Right renal cortex interstitium (tissue), 3 donors: Measurements from ENCODE around the gene KCNK16. TPM values are rescaled to one million over a fixed set of nuclear protein-coding genes. Genes with fewer than 3 reads are reported as not detected.
A peak's percentile ranks its signal among the peaks of the same experiment; 100 is the strongest.

ENCODE experiments used
- DNase-seq, 3 donors: peaks; one replicate each; pipeline ENCODE4 v3.0.0-alpha.2; 2013; ENCODE audit warnings: low read depth in 3 of 3, low spot score in 2 of 3
- polyA plus RNA-seq, 3 donors: library from polyadenylated mRNA; unstranded; fragments of 120-200 nt; gene quantifications; one replicate each; pipeline ENCODE4 v1.2.1, GENCODE V29; 2013; ENCODE audit not compliant: insufficient read length in 3 of 3

The KCNK16 gene
- not detected for polyA plus RNA-seq

- DNase-seq = no peak
Observed at GRCh38 chr6:39322306-39322850, at the start of gene KCNK16. Gene KCNK16 (minus strand): TSS chr6:39322702. CDS start chr6:39322540, 162 bp downstream.

GRCh38 chr6:39370390-39370789, 47.9 kb upstream of the KCNK16 start:
- no peak for DNase-seq

- DNase-seq = no peak
Observed at GRCh38 chr6:39369987-39370386, 47.5 kb upstream of the KCNK16 start.

- no peak for DNase-seq
Observed at GRCh38 chr6:39367700-39368099, 45.2 kb upstream of the KCNK16 start.

- no peak for DNase-seq
Observed at GRCh38 chr6:39366931-39367618, 44.6 kb upstream of the KCNK16 start.

- DNase-seq = no peak
Observed at GRCh38 chr6:39365281-39366074, 43.0 kb upstream of the KCNK16 start.

GRCh38 chr6:39363280-39363679, 40.8 kb upstream of the KCNK16 start:
- no peak for DNase-seq

- DNase-seq = no peak
Observed at GRCh38 chr6:39362487-39362865, 40.0 kb upstream of the KCNK16 start.

GRCh38 chr6:39361657-39362486, 39.4 kb upstream of the KCNK16 start:
- DNase-seq = no peak

GRCh38 chr6:39360378-39360777, 37.9 kb upstream of the KCNK16 start:
- DNase-seq = no peak

- no peak for DNase-seq
Observed at GRCh38 chr6:39357998-39358686, 35.6 kb upstream of the KCNK16 start.

GRCh38 chr6:39353698-39354315, 31.3 kb upstream of the KCNK16 start:
- DNase-seq = no peak

GRCh38 chr6:39350723-39351505, 28.4 kb upstream of the KCNK16 start:
- DNase-seq = no peak

- DNase-seq = no peak
Observed at GRCh38 chr6:39348740-39349139, 26.2 kb upstream of the KCNK16 start.

GRCh38 chr6:39347906-39348585, 25.5 kb upstream of the KCNK16 start:
- peak in 2 of 3 donors; percentile 45 to 48 for DNase-seq

GRCh38 chr6:39347206-39347605, 24.7 kb upstream of the KCNK16 start:
- no peak for DNase-seq

- no peak for DNase-seq
Observed at GRCh38 chr6:39344821-39345280, 22.3 kb upstream of the KCNK16 start.

GRCh38 chr6:39343396-39343870, 20.9 kb upstream of the KCNK16 start:
- no peak for DNase-seq
